ENCODE results near the gene SNX9.

The SNX9 gene

DNA sequence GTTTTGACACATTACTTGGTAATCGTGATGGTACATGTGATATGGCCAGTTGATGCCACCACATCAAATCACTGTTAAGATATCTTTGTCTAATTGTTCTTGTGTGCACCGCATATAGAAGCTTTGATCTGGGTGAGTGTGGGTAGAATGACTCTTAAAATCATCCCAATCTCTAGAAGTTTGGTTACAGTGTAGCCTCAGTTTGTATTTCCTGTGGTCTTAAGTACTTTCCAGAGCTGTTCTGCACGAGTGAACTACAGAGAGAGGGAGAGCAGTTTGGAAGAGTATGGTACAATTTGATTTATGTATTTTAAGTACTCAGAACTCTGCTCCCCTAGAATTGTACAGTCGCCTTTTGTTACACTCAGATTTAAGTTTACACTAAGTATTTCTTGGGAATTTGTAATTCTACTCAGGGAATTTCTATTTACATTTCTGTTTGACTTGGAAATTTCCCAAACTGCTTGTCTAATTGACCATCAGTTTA lies 37.5 kb downstream of the SNX9 start:
- no peak for DNase-seq

DNA sequence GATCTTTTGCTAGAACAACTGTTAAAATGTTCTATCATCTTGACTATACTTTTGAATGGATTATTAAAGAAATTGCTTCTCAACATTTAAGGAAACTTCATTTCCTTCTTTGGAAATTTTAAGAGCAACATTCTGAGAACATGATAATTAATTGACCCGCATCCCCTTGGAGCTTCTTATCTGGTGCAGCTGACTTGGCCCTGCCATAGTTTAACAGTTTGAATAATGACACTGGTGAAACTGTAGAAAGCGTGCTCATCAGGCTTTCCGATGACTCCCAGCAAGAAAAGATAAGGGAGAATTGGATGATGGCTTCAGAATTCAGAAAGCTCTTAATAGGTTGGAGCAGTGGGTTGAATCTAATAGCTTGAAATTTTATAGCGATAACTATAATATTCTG lies 38.1 kb downstream of the SNX9 start:
- no peak for DNase-seq

DNA sequence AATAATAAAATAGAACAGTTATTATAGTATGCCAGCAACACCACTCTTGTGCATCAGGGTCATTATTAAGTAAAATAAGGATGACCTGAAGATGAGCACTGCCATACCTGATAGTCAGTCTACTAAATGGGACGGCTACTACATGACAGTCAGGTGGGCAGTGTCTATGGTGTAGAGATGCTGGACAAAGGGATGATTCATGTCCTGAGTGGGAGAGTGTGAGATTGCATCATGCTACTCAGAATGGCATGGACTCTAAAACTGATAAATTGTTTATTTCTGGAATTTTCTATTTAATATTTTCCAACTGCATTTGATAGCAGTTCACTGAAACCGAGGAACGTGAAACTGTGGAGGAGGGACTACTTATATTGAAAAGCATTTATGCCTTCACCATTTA lies 38.8 kb downstream of the SNX9 start:
- DNase-seq: no peak

- DNase-seq: no peak
These were observed 39.7 kb downstream of the SNX9 start for GRCh38 chr6:157862706-157863105.

DNA sequence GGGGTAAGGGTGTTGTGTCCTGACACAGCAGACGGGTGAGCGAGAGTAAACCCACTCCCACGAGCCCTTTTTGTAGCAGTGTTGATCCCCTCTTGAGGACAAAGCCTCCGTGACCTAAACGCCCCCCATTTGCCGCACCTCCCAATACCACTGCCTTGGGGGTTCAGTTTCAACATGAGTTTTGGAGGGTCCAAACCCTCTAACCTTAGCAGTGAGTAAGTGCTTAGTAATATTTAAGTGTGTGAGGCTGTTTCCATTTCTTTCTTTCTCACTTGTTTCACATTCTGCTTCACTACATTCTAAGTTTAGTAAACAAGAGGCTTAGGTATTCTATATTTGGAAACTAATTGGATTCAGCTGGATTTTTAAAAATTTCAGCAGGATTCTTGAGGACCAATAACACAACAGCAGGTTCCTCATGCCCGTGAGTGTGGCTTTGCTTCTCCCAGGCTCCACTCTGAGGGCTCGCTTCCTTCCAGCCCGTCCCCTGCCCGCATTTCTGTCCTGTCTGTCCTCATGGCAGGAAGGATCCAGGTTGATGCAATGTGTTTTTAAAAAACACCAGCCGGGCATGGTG lies 41.2 kb downstream of the SNX9 start:
- no peak for DNase-seq

DNA sequence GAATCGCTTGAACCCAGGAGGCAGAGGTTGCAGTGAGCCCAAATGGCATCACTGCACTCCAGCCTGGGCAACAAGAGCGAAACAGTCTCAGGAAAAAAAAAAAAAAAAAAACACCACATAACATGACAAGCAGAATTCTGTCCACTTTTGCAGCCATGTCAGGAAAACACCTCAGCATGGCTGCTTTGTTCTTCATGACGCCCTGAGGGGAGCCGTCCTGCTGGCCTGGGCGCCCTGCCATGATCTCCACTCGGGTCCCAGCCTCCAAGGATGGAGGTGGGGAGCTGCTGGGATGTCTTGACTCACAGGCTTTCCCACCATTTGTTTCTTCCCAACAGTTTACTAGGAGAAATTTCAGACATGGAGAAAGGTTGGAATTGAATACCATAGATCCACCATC lies 42.2 kb downstream of the SNX9 start:
- no peak for DNase-seq

- DNase-seq: no peak
These were observed 44.1 kb downstream of the SNX9 start for GRCh38 chr6:157867155-157867559.

- DNase-seq: no peak
These were observed 44.9 kb downstream of the SNX9 start for GRCh38 chr6:157867981-157868380.

- DNase-seq: no peak
These were observed 45.8 kb downstream of the SNX9 start for GRCh38 chr6:157868835-157869234.

DNA sequence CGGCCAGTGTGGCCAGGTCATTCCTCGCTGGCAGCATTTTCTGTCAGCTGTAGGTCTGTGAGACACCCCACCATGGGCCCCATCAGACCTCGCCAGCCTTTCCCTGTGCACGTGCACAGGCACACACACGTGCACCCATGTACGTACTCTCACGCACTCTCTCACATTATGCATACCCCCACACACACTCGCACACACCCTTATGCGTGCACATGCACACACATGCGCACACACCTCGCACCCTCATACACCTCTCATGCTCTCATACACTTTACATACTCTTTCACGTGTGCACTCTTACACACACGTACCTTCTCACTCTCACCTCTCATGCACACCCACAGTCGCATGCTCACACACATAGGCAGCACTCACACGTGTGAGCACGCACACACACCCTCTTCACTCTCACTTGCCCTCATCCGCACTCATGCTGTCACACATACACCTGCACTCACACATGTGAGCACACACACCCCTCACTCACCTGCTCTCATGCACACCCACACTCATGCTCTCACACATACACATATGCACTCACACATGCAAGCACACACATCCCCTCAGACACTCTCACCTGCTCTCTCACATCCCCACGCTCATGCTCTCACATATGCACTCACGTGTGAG lies 46.7 kb downstream of the SNX9 start:
- no peak for DNase-seq

DNA sequence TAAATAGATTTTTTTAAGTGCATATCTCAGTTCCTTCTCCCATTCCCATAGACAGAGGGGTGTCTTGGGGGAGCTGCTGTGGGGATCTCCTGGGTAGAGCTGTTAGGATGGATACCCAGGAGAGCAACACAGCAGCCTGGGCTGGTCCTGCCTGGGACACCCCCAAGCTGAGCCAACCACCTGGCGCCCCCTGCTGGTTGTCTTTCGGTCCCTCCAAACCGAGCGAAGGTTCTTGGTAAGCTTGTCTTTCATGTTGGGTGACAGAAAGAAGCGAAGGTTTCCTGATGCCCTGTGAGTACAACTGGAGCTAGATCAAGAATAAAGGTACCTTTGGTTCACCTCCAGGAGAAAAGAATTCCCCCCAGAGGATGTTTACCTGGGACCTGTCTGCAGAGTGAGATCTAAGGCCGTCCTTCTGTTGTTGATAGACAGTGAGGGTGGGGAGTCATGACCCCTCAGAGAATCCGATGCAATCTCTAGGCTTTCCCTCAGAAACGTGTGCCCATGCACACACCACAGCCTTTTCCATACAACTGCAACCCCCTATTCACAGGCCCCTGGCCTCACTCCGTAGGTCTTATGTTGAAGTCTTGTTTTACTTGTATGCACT lies 50.8 kb downstream of the SNX9 start:
- peak; percentile 86 for DNase-seq

DNA sequence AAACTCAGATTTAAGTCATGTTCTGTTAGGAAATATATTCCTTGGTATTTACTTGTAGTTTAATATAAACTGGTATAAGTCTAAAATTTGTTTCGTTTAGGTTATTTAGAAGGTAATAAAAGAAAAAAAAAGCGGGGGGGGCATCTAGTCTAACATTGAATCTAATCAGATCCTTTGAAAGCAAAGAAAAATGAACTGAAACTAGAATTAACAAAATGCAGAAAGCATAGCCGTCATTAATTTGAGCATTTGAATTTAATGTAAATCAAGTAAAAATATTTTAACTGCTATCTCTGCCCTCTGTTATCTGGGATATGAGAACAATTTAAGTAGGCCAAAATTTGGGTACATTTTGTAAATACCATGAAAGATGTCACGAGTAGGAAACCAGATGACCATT lies 54.1 kb downstream of the SNX9 start:
- DNase-seq: no peak

GRCh38 chr6:157877573-157878438 lies 54.8 kb downstream of the SNX9 start:
- no peak for DNase-seq

DNA sequence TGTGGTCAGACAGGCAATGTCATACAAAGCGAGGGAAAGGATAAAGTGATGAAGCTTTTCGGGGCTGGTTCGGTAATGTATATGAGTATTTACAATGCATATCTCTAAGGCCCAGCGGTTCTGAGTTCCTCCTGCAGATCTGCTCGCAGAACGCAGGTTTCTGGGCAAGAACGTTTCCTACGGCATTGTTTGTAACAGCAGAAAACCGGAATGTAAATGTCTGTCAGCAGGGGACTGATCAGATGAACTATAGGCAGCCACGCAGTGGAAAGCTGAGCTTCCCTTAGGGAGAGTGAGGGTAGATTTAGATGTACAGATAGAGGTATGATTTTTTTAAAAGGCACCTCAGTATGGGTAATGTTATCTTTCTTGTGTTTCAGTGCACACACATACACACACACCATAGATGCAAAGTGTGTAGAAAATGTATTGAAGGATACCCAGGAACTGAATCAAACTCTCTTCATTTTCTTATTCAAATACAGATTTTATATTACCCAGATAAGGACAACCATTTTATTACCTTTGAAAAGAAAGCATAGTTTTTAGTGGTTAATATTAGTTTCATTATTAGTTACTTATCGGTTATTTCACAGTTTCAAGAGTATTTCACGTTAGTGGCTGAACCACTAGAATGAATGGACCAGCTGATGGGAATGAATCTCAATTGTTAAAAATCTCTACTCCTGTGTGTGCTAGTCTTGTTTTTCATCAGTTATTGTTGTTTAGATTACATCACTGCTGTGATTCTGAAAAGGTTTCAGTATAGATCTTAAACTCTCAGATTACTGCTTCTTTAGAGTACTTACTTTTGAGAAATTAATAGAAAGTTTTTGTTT lies 56.2 kb downstream of the SNX9 start:
- DNase-seq: no peak

GRCh38 chr6:157879873-157880254 lies 56.8 kb downstream of the SNX9 start:
- DNase-seq: no peak

DNA sequence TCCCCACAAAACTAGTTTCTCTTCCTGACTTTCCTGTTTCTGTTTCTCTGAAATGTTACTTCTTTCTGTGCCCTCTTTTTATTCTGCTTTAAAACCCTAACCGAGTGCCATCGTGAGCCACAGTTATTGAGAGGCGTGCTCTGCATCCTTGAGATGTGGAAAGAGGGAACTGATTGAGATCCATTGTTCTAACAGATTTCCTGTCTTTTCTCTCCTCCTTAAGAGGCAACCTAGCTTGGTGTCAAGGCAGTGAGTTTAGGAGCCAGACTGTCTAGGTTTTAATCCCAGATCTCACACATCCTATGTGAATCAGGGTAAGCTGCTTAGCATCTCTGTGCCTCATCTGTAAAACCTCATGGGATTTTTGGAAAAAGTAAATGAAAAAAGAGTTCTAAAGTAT lies 57.5 kb downstream of the SNX9 start:
- DNase-seq: no peak

- no peak for DNase-seq
These were observed 58.3 kb downstream of the SNX9 start for GRCh38 chr6:157881342-157881741.

DNA sequence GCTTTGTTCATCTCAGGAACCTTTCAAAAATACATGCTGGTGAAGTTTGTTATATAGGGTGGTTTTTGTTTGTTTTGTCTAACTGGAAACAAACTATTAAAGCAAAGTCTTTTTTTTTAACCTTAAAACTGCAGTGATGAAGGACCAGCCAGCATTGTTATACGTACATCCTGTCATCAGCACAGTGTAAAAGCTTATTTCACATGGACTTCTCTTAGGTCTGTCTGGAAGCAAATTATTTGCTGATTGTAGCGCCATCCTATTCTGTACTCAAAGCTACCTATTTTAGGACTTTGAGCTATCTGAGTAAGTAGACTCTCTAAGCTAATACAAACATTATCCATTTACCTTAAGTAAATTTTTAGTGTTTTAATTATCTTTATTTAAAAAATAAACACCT lies 61.7 kb downstream of the SNX9 start:
- DNase-seq: no peak

DNA sequence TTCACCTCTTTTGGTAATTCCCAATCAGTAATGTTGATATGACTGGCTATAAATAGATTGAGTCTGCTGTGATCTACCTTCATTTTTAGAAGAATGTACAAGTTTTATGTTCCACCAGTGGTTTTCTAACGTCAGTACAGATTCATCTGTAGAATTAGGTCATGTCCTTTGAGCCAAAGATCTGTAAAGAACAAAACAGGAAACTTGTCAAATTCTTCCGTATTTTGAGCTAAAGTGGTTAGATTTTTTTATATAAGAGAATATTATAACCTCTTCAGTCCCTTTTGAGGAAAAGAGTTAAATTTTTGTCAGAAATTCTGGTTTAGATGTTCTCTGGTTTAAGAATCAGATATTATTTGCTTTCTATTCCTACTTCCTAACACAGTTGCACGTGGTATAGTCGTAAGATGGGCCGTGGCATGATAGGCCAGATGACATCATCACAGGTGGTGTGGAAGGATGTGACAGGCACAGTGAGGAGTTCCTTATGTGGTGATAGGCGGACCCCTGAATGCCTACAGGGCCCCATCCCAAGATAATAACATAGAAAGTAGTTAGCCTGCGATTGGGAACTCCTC lies 62.3 kb downstream of the SNX9 start:
- peak; percentile 49 for DNase-seq

GRCh38 chr6:157885876-157886275 lies 62.8 kb downstream of the SNX9 start:
- DNase-seq: no peak

DNA sequence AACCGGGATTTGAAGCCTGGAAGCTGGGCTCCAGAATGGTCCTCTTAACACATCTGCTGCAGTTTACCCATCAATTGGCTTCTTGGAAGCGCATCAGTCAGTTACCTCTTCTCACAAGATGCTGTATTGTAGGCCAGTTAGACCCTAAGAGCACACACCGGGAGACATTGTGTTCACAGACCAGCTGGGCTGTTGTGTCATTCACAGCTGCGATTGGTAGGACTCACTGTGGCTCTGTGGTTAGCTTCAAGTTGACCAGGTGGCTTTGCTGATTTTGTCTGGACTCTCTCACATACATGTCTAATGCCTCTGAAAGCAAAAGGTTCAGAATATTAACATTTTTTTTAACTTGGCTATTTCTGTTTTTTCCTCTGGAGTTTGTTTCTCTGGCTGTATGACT lies 64.8 kb downstream of the SNX9 start:
- DNase-seq: no peak
